HL-60 (cell line): ENCODE data around the gene VPS13D.

Experiments
- GABPA ChIP-seq: IDR thresholded peaks from 2 replicates; pipeline ENCODE4 v1.6.1; 2012; ENCODE audit warnings: low read depth
- POLR2AphosphoS5 ChIP-seq: IDR thresholded peaks from 2 replicates; pipeline ENCODE4 v1.6.1; 2012; ENCODE audit warnings: low read depth
- SPI1 ChIP-seq: IDR thresholded peaks from 2 replicates; pipeline ENCODE4 v1.6.1; 2012; ENCODE audit warnings: low read depth, mild to moderate bottlenecking, borderline replicate concordance
- TF ChIP-seq, protein P1 (sequence below): IDR thresholded peaks from one replicate; pipeline ENCODE4 v1.5.1; 2011; ENCODE audit warnings: low read length, control low read depth, inconsistent platforms; ENCODE audit not compliant: insufficient read depth
- TF ChIP-seq, protein P2 (sequence below): IDR thresholded peaks from 2 replicates; pipeline ENCODE4 v1.6.1; 2012; ENCODE audit warnings: low read depth; ENCODE audit not compliant: insufficient replicate concordance

DNA sequence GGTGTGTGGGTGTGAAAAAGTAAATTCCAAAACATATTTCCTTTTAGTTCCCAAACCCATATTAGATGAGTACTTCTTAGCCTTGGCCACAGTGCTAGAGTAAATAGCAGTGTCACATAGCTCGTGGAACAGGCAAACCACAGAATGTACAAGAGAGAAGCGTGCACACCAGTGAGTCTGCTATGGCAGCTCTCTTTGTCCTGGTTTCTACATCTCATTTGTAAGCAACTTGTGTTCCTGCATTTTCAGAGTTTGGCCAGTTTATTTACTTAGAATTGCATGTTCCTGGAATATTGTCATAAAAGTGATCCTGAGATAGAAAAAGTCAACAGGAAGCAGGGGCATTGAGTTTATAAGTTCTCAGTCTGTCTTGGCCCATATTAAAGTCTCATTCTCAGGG is 246.1 kb downstream of the VPS13D start:
- TF ChIP-seq, protein P1, sequence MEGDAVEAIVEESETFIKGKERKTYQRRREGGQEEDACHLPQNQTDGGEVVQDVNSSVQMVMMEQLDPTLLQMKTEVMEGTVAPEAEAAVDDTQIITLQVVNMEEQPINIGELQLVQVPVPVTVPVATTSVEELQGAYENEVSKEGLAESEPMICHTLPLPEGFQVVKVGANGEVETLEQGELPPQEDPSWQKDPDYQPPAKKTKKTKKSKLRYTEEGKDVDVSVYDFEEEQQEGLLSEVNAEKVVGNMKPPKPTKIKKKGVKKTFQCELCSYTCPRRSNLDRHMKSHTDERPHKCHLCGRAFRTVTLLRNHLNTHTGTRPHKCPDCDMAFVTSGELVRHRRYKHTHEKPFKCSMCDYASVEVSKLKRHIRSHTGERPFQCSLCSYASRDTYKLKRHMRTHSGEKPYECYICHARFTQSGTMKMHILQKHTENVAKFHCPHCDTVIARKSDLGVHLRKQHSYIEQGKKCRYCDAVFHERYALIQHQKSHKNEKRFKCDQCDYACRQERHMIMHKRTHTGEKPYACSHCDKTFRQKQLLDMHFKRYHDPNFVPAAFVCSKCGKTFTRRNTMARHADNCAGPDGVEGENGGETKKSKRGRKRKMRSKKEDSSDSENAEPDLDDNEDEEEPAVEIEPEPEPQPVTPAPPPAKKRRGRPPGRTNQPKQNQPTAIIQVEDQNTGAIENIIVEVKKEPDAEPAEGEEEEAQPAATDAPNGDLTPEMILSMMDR = no peak
- TF ChIP-seq, protein P2, sequence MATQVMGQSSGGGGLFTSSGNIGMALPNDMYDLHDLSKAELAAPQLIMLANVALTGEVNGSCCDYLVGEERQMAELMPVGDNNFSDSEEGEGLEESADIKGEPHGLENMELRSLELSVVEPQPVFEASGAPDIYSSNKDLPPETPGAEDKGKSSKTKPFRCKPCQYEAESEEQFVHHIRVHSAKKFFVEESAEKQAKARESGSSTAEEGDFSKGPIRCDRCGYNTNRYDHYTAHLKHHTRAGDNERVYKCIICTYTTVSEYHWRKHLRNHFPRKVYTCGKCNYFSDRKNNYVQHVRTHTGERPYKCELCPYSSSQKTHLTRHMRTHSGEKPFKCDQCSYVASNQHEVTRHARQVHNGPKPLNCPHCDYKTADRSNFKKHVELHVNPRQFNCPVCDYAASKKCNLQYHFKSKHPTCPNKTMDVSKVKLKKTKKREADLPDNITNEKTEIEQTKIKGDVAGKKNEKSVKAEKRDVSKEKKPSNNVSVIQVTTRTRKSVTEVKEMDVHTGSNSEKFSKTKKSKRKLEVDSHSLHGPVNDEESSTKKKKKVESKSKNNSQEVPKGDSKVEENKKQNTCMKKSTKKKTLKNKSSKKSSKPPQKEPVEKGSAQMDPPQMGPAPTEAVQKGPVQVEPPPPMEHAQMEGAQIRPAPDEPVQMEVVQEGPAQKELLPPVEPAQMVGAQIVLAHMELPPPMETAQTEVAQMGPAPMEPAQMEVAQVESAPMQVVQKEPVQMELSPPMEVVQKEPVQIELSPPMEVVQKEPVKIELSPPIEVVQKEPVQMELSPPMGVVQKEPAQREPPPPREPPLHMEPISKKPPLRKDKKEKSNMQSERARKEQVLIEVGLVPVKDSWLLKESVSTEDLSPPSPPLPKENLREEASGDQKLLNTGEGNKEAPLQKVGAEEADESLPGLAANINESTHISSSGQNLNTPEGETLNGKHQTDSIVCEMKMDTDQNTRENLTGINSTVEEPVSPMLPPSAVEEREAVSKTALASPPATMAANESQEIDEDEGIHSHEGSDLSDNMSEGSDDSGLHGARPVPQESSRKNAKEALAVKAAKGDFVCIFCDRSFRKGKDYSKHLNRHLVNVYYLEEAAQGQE = no peak
- no peak for TF ChIP-seq POLR2AphosphoS5
- no peak for TF ChIP-seq GABPA
- no peak for TF ChIP-seq SPI1
